NB4 (cell line): Measurements from ENCODE around the gene RNF7.

Experiments
- CTCF ChIP-seq: IDR thresholded peaks from one replicate; pipeline ENCODE4 v1.5.1; 2012; ENCODE audit warnings: low read depth, low read length
- MYC ChIP-seq: IDR thresholded peaks from 2 replicates; pipeline ENCODE4 v1.6.1; 2011; ENCODE audit warnings: low read depth, low read length
- POLR2A ChIP-seq: IDR thresholded peaks from 2 replicates; pipeline ENCODE4 v1.6.1; 2011; ENCODE audit warnings: mild to moderate bottlenecking; ENCODE audit not compliant: insufficient read length; ENCODE audit errors: extremely low read depth

GRCh38 chr3:141710121-141710520 is 28.0 kb upstream of the RNF7 start:
- TF ChIP-seq CTCF (no peak), POLR2A (no peak), MYC (no peak)
